HL-60 (cell line): Measurements from ENCODE around the gene SLC17A9.

Source experiments
- CTCF ChIP-seq: IDR thresholded peaks from one replicate; pipeline ENCODE4 v1.5.1; 2011; ENCODE audit warnings: low read length, control low read depth, inconsistent platforms; ENCODE audit not compliant: insufficient read depth
- POLR2AphosphoS5 ChIP-seq: IDR thresholded peaks from 2 replicates; pipeline ENCODE4 v1.6.1; 2012; ENCODE audit warnings: low read depth
- REST ChIP-seq: IDR thresholded peaks from 2 replicates; pipeline ENCODE4 v1.6.1; 2012; ENCODE audit warnings: low read depth; ENCODE audit not compliant: insufficient replicate concordance

- TF ChIP-seq CTCF: no peak
- TF ChIP-seq POLR2AphosphoS5: no peak
- TF ChIP-seq REST: no peak
Observed at GRCh38 chr20:63003546-63003945, 51.0 kb downstream of the SLC17A9 start.
